ENCODE results near the gene TSHZ2.

DNA sequence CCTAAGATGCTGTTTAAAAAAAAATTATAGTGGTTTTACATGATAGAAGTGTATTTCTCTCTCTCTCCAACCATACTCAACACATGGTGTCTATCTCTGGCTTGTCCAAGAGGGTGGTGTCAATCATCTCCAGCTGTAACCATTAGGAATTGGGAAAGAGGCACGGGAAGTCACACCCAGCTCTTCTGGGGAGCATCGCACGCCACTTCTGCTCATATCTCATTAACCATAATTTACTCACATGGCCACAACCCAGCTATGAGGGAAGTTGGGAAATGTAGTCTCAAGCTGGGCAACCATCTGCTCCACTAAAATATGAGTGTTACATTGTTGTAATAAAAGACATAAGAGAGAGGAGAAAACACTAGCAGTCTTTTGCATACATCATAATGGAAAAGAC lies 30.4 kb upstream of the TSHZ2 start:
- TF ChIP-seq POLR2A (IDR thresholded peaks at IDR 0.05): no peak
- TF ChIP-seq, protein P1, sequence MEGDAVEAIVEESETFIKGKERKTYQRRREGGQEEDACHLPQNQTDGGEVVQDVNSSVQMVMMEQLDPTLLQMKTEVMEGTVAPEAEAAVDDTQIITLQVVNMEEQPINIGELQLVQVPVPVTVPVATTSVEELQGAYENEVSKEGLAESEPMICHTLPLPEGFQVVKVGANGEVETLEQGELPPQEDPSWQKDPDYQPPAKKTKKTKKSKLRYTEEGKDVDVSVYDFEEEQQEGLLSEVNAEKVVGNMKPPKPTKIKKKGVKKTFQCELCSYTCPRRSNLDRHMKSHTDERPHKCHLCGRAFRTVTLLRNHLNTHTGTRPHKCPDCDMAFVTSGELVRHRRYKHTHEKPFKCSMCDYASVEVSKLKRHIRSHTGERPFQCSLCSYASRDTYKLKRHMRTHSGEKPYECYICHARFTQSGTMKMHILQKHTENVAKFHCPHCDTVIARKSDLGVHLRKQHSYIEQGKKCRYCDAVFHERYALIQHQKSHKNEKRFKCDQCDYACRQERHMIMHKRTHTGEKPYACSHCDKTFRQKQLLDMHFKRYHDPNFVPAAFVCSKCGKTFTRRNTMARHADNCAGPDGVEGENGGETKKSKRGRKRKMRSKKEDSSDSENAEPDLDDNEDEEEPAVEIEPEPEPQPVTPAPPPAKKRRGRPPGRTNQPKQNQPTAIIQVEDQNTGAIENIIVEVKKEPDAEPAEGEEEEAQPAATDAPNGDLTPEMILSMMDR (IDR thresholded peaks at IDR 0.05): no peak

All from breast epithelium (tissue), 3 donors.